GM13977 (cell line): ENCODE results near the gene GRIK5.

Source experiments
- DNase-seq: peaks from one replicate; pipeline ENCODE4 v3.0.0; 2012; ENCODE audit warnings: low spot score
- in situ Hi-C: fragments of 300-500 bp; cut with MboI; formaldehyde crosslinking; loops from one replicate; pipeline ENCODE4 v1.12.0; 2022; ENCODE audit warnings: low sequenced_read_pairs, low pct_unique_long_range_greater_than_20kb, mixed read lengths, inconsistent platforms; ENCODE audit not compliant: unreplicated experiment
- TF ChIP-seq, protein P1 (sequence below): IDR thresholded peaks from 2 replicates; pipeline ENCODE4 v1.5.1; 2012; ENCODE audit warnings: mild to moderate bottlenecking, control low read depth; ENCODE audit not compliant: insufficient read depth; ENCODE audit errors: extremely low read depth, missing control alignments

GRIK5 gene

DNA sequence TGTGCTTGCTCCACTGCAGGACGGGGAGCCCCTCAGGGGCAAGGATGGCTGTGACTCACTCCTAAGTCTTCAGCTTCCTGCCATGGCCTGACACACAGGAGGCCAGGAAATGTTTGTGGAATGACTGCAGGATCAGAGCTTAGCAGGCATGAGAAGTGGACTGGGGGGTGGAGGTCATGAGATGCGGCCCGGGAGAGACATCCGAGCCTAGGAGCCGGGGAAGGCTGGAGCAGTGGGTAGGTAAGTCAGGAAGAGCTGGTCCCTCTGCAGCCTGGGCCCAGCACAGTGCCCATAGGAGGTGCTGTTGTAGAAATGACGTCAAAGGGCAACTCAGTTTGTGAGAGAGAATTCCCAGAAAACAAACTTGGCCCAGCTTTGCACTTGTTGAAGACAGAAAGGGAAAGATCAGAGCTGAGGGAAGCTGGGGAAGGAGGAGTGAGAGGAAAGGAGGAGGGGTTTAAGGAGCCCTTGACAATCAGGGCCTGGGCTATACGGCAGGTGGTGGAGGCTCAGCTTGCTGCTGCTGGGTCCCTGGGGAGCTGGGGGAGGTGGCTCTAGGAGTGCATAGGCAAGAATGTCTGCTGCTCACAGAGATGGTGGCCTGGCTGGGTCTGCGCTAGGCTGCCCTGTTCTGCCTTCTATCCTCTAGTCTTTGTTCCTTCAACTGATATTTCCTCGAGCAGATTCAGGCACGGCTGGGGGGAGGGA lies 43.8 kb upstream of the GRIK5 start:
- TF ChIP-seq, protein P1, sequence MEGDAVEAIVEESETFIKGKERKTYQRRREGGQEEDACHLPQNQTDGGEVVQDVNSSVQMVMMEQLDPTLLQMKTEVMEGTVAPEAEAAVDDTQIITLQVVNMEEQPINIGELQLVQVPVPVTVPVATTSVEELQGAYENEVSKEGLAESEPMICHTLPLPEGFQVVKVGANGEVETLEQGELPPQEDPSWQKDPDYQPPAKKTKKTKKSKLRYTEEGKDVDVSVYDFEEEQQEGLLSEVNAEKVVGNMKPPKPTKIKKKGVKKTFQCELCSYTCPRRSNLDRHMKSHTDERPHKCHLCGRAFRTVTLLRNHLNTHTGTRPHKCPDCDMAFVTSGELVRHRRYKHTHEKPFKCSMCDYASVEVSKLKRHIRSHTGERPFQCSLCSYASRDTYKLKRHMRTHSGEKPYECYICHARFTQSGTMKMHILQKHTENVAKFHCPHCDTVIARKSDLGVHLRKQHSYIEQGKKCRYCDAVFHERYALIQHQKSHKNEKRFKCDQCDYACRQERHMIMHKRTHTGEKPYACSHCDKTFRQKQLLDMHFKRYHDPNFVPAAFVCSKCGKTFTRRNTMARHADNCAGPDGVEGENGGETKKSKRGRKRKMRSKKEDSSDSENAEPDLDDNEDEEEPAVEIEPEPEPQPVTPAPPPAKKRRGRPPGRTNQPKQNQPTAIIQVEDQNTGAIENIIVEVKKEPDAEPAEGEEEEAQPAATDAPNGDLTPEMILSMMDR, result peak; percentile 28
- in situ Hi-C loops, result loop anchor here (5.0 to 25.0 kb wide), 2 partner anchors 74 to 174 kb away; no protein-coding TSS in a partner anchor
- peak; percentile 76 for DNase-seq

DNA sequence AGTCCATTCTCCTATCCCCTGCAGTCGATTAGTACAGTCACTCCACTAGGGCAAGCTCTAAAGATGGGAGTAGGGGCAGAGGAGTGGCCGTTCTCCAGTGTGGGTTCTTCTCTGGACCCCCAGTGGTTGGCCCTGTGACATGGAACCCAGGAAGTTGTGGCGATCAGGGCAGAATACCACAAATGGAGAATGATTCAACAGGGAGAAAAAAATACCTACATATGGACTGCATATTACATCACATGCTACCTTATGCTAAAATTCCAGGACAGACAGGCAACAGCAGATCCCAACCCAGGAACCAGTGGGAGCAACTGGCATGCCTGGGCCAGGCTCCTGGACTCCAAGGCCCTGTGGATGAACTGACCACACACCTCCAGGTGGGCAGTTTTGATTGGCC lies 41.8 kb upstream of the GRIK5 start:
- in situ Hi-C loops, result loop anchor here (5.0 to 25.0 kb wide), 2 partner anchors 75 to 175 kb away; no protein-coding TSS in a partner anchor
- TF ChIP-seq, protein P1, result no peak
- DNase-seq, result no peak

DNA sequence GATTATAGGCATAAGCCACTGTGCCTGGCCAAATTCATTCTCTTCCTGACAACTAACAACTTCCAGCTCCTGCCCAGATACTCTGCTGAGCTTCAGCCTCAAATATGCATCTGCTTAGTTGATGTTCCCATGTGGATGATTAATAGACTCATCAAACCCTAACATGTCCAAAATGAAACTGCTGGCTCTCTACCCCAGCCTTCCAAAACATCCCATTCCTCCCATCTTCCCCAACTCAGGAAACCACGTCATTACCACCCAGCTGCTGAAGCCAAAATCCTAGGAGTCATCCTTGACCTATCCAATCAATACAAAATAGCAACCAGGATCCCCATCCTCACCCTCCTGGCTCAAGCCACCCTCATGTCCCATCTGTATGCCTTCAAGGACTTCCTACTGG lies 41.4 kb upstream of the GRIK5 start:
- no peak for DNase-seq
- in situ Hi-C loops, result loop anchor here (5.0 to 25.0 kb wide), 2 partner anchors 76 to 176 kb away; no protein-coding TSS in a partner anchor
- TF ChIP-seq, protein P1, result no peak

DNA sequence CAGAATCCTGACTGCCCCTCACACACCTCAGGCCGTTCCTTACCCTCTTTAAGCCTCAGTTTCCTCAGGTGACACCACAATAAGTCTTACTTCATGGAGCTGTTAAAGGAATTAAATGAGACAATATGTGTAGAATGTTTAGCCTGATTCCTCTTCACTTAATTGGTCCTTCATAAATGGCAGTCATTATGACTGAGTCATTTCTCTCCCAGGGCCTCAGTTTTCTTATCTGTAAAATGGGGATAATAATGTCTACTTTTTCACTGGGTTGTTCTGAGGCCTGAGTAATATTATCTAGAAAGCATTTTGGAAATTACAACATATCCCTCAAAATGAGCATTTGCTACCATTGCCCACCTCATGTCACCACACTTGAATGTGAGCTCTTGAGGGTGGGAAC lies 40.7 kb upstream of the GRIK5 start:
- no peak for DNase-seq
- in situ Hi-C loops, result loop anchor here (5.0 to 25.0 kb wide), 2 partner anchors 77 to 177 kb away; no protein-coding TSS in a partner anchor
- TF ChIP-seq, protein P1, result no peak

DNA sequence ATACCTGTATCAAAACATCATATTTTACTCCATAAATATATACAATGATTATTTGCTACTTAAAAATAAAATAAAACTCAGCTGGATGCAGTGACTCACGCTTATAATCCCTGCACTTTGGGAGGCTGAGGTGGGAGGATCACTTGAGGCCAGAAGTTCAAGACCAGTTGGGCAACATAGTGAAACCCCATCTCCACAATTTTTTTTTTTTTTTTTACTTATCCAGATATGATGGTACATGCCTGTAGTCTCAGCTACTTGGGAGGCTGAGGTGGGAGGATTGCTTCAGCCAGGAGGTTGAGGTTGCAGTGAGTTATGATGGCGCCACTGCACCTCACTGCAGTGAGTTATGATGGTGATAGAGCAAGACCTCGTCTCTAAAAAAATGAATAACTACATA lies 39.9 kb upstream of the GRIK5 start:
- TF ChIP-seq, protein P1, result no peak
- in situ Hi-C loops, result loop anchor here (5.0 to 25.0 kb wide), 2 partner anchors 77 to 177 kb away; no protein-coding TSS in a partner anchor
- DNase-seq, result no peak

DNA sequence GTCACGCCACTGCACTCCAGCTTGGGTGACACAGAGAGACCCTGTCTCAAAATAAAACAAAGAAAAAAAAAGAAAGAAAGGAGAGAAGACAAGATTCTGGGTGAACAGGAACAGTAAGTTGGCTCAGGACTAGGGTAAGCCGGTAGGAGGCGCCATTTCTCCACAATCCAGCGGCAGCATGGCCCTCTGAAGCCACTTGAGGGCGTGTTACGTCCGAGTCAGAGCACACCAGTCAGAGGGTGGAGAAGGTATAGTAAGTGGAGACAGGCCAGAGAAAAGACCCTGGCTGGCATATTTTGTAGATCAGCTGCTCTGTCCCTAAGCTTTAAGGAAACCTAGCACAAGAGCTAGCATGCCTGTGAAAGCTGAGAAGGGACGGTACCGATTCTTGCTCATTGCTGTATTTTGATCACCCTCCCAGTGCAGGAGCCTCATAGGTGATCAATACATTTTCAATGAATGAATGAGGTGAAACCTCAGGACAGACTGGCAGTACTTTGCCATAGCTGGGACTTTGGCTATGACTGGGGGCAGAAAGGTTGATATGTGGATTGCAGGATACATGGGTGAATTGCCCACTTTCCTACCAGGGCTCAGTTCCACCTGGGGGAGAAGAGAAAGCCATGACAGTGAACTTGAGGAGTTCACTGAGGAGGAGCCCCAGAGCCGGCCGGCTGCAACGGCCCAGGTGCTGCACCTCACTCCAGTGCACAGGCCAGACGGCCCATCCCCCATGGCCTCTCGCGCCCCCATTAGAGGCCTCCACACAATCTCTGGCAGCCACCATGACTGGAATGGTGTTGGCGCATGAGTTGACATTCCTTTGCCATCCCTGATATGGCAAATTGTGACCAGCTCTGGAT lies 38.8 kb upstream of the GRIK5 start:
- TF ChIP-seq, protein P1, result peak; percentile 100
- in situ Hi-C loops, result loop anchor here (25.0 kb wide), 1 partner anchor 179 kb away; no protein-coding TSS in a partner anchor
- peak; percentile 87 for DNase-seq
